CD4-positive, alpha-beta T cell treated with Interleukin-6 at 100 ng/mL for 8 hours (primary cell): ENCODE measurements around the gene ST3GAL3.

ENCODE experiments used
- DNase-seq: peaks from one replicate; pipeline ENCODE4 v3.0.0-alpha.2; 2020; ENCODE audit warnings: mixed read lengths, low spot score

Gene ST3GAL3

DNA sequence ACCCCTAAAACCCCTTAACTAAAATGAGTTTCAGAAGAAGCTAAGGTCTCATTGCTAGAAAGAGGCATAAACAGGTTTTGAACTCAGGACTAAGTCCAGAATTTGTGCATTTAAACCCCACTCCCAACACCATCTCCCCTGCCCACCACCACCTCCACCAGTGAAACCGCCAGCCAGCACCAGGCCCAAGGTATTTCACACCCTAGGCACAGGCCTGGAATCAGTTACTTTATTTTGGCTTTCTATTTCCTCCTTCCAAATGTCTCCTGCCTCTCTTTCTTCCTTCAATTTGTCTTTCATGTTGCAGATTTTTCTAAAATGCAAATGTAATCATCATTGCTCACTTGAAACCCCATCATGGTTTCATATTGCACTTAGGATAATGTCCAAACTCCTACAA lies 237.5 kb downstream of the ST3GAL3 start:
- no peak for DNase-seq

DNA sequence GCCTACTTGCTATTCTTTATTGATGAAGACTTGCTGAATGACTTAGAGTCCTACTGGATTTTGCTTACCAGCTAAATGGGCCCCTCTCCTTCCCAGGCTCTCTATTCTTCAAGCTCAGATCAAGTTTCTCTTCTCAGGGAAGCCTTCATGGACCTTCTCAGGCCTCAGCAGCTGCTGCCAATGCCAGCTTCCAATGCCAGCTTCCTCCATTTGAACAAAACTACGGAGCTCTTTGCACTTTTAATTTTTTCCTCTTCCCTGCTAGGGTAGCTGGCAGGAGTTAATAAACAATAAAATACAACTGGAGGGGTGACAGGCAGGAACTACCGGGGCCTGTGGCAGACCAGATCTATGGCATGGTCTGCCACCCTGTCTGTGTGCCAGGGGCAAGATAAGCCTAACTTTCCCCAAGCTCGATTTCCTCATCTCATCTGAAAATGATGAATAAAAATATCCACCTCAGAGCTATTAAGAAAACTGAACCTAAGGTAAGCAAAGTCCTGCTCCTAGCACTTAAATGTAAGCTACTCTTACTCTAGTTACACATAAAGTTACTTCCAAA lies 238.4 kb downstream of the ST3GAL3 start:
- DNase-seq: no peak

DNA sequence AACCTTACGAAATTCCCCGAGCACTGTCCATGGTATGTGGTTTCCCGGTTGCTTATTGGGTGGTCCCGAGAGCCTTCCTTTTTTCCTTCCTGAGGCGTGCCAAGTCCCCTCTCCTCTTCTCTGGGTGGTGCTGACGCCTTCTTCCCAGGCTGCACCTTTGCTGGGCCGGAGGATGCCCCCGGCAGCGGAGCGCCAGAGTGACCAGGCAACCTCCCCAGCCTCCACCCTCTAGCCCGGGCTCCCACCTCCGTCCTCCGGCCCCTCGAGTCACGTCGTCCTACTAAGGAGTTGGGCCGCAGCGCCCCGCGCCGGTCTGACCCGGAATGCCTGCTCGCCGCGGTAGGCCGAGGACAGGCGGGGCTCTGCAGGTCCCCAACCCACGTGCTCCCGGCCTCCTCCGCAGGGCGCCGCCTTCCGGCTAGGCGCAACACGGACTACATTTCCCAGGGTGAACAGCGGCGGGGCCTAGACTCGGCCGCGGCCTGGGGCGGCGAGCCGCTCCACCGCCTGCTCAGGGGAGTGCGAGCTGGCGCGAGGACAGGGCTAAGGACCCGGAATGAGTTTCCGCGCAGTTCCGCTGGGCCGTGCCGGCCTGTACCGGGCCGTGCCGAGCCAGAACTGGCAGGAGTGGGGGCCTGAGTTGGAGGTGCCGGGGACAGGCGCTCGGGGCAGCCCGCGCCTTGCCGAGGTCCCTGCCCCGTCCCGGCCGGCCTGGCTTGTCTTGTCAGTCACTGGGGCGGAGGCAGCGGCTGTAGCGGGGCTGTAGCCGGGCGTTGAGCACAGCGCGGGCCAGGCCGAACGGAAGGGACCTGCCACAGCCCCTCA lies 239.1 kb downstream of the ST3GAL3 start, which contains the start of gene IPO13:
Gene IPO13, plus strand, starts transcription at position 715 of the 825 bp plus-strand sequence. CDS start 651 bp downstream, outside the sequence.
- peak; percentile 94 for DNase-seq

DNA sequence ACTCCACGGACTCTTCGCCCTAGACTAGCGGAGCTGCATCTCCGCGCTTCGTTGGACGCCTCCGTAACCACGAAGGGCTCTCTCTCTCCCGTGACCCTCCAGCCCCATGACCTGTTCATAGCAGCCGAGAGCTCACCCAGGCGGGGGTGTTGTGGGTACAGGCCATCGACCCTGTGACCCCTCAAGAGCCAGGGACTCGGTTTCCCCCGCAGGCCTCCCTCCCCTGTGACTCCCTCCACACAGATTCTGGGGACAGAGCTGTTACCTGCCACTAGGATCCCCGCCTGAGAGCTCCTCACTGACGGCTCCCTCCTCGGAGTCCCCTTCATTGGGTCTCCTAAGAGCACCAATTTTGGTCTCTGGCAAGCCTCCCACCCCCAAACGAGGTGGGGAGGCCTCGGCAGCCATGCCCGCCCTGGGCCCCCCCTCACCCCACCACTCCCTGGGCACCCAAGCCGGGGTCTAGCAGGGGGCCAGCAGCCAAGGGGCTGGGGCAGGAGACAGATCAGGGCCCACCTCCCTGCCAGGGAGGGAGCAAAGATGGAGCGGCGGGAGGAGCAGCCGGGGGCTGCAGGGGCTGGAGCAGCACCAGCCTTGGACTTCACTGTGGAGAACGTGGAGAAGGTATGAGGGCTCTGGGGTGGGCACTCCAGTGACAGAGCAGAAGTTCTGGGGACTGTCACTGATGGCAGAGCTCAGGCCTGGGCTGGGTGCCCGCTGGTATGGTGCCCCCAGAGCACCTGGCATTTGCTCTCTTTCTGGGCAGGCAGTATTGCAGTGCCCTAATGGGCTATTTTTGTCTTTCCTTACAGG lies 239.9 kb downstream of the ST3GAL3 start:
- DNase-seq: no peak

DNA sequence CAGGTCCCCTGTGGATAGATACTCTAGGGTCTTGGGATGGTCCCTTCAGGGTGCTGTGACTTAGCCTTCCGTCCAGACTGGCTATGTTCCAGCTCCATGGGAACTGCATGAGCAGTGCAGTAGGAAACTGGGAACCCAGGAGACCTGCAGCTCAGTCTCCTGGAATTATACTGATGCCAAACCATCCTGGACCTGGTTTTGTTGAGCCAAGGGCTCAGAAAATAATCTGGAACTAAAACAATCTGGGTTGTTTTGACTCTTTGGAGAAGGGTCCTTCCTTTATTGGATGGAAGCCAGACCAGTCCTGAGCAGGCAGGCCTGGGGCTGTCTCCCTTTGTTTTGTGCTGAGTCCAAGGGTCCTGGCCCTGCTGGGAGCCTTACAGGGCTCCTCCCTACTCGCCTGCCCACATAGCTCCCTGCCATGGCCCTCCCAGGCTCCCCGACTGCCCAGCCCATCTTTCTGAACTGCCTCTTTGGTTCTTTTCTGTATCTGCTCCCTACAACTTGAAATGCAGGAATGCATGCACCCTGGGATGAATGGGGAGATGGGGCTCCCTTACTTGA lies 240.6 kb downstream of the ST3GAL3 start:
- no peak for DNase-seq

DNA sequence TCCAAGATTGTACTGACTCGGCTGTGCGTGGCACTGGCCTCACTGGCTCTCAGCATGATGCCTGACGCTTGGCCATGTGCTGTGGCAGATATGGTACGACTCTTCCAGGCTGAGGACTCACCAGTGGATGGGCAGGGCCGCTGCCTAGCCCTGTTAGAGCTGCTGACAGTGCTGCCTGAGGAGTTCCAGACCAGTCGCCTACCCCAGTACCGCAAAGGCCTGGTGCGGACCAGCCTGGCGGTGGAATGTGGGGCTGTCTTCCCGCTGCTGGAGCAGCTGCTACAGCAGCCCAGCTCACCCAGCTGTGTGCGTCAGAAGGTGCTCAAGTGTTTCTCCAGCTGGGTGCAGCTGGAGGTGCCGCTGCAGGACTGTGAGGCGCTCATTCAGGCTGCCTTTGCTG lies 242.3 kb downstream of the ST3GAL3 start:
- no peak for DNase-seq

DNA sequence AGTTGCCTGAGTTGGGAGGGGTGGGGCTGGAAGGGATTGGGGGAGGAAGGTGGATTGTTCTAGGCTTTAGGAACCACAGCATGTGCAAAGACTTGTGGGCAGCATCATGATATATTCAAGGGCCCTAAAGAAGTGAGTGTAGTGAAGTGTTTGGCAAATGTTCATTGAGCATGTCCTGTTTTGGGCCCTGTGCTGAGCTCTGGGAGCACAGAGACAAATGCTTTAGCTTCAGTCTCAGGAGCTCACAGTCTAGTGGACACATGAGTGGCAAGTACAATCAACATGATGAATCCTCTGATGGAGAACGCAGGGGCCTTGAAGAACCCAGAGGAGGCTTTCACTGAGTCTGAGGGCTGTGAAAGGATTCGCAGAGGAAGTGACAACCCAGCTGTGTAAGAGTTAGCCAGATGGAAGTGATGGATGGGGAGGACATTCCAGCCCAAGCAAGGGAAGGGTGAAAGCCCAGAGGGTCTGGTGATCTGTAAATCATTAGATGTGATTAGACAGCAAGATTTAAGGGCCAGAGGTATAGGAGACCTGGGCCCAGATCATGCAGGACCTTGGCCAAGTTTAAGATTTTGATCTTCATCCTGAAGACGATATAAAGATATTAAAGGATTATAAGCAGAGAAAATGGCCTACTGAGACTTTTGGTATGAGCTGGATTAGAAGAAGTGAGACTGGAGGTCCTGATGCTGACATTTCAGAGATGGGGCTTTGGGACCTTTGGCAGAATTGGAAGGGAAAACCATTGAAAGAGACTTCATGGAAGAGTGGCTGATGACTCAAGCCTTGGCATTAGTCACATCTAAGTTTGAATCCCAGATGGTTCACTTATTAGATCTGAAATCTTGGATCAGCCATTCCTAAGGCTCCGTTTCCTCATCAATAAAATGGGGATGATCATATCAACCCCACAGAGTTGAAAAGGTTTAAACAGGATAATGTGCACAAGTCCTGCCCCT lies 244.0 kb downstream of the ST3GAL3 start:
- no peak for DNase-seq

DNA sequence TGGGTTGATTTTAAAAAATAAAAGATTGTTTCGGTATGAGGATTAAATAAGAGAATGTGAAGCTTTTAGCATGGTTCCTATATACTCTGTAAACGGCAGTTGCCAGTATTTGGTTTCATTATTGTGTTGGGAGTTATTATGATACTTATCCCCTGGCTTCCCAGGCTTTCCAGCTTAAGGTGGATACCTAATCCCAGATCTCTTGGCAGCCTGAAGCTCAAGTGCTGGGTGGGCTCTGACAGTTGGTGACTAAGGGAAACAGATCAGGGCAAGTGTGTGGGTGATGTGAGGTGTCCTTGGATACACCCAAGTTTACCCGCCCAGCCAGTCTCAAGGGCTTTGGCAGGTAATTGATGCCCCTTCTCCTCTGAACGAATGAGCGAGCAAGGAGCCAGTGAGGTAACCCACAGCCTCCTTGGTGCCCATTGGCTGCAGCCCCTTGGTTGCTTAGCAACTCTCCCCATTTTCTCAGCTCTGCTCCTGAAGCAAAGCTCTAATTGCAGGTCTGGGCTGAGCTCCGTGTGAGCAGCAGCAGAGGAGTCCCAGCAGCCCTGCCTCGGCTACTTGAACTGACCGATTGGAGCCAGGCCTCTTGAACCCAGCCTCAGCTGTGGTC lies 245.5 kb downstream of the ST3GAL3 start:
- DNase-seq: no peak

DNA sequence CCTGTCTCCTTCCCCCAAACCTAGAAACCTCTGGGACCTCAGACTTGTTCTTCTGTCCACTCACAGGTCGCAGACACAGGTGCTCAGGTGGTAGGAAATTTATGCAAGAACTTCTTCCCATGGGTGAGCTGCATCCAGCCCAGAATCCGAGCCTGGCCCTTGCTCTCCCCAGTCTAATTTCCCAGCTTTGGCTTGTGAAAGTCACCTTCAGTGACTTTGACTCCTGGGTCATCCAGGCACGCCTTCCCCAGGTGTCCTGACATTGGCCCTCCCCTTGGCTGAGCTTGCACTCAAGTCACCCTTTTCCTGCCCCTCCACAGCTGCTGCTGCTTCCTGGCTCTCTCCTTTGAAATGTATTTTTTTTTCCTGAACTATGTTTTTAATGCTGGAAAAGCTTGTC lies 246.0 kb downstream of the ST3GAL3 start:
- DNase-seq: no peak

DNA sequence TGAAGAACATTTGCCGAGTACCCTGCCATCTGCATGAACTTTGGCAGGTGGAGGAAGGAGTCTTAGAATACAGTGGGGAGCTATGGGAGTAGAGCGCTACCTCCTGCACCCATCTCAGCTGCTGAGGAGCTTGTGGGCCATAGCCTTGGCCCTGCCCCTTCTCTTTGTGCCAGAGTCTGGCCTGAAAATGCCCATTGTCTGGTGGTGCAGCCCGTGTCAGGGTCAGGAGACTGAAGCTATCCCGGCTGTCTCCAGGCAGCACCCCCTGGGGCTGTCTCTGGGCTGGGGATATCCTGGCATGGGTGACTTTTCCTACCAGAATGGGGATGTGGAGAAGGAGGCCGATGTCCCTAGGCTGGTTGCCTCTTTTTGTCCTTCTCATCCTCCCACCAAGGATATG lies 246.7 kb downstream of the ST3GAL3 start:
- no peak for DNase-seq

DNA sequence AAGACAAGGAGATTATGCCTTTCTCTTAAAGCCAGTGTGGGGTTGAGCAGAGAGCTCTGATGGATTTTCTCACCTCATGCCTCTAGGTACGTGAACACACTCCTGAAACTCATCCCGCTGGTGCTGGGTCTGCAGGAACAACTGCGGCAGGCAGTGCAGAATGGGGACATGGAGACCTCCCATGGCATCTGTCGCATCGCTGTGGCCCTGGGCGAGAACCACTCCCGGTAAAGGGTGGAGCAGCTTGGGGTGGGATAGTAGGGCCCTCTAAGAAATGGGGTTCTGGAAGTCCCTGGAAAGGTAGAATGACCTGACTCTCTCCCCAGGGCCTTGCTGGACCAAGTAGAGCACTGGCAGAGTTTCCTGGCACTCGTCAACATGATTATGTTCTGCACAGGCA lies 248.9 kb downstream of the ST3GAL3 start:
- no peak for DNase-seq

DNA sequence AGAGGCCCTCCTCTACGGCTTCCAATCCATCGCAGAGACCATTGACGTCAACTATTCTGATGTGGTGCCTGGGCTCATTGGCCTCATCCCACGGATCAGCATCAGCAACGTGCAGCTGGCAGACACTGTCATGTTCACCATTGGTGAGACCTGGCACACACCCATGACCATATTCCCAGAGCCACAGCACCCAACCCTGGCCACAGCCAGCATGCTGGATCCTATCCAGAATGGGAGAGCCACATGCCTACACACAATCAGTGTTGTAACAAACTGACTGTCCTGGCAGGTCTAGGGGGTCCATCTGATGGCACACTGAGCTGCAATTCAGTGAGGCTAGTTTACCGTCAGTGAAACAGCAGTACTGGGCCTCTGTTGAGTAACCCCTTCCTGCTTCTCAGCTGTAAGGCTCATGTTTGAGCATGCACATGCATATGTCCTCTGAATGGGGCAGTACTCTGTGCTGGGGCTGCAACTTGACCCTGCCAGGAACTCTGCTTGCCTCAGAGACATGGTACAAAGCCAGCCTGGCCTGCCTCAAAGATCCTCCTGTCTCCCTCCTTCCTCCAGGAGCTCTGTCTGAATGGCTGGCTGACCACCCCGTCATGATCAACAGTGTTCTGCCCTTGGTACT lies 250.2 kb downstream of the ST3GAL3 start:
- DNase-seq: no peak

DNA sequence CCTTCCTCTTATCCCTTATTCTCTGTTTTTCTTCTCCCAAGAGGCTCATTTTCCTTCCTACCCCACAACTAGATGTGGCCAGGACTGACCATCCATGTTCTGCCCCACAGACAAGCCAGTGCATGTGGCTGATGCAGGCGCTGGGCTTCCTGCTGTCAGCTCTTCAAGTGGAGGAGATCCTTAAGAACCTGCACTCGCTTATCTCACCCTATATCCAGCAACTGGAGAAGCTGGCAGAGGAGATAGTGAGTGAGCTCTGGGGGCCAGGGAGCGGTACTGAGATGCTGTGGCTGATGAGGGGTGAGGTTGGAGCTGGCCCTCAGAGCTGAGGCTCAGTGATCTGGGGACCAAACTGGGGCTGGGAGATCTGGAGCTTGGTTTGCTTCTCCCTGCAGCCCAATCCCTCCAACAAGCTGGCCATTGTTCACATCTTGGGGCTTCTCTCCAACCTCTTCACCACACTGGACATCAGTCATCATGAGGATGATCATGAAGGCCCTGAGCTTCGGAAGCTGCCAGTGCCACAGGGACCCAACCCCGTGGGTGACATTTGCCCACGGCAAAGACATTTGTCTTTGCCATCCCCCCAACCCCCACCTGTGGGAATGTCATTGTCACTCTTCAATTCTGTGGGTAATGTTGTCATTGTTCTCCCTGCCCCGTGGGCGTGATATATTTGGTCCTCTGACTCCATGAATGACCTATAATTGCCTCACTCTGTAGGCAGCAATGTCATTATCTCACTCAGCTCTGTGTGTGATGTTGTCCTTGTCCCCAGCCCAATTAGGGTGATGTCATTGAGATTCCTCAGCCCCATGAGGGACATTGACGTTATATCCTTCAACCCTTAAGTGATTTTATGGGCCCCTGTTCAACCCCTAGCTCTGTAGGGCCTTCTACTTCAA lies 251.3 kb downstream of the ST3GAL3 start:
- DNase-seq: no peak

DNA sequence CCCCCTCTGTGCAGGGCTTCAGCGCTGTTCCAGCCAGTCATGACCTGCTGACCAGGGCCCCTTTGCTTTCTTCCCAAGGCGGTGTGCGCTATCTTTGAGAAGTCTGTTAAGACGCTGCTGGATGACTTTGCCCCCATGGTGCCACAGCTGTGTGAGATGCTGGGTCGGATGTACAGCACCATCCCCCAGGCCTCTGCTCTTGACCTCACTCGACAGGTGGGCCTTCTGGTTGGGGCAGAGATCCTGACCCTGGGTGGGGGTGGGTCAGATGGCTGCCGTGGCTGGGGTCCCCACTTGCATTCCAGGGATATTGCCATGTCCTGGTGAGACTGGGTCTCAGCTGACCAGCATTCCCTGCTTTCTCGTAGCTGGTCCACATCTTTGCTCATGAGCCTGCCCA lies 253.5 kb downstream of the ST3GAL3 start:
- DNase-seq: no peak

DNA sequence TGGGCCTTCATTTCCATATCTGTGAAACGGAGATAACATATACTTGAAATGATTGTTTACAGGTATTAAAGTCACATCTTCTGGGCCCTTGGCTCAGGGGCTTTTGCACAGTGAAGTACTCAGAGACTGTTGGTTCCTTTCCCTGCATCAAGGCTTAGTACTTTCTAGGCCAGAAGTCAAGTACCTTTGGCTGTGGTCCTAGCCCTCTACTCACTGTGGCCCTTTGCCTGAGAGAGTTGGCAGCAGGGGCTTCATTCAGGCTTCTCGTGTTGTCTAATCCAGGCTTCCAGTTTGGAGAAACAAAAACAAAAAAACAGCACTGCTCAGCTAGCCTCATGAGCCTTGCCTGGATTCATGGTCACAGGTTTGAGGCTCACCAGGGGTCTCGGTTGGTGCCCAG lies 254.4 kb downstream of the ST3GAL3 start:
- DNase-seq: no peak

DNA sequence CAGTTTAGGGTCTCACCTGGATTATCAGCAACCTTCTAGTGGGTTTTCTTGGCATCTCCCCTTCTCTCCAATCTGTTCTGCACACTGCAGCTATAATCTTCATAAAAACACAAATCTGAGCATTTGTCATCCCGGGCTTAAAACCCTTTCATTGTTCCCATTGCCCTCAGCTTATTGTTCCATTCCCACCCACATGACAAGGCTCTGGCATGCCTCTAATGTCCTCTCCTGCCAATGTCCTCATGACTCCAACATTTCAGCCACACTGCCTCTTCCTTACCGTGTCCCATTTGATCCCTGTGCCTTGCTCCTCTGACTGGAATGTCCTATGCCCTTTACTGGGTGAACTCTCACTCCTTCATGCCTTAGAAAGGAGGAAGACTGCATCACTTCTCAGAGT lies 255.0 kb downstream of the ST3GAL3 start:
- no peak for DNase-seq

DNA sequence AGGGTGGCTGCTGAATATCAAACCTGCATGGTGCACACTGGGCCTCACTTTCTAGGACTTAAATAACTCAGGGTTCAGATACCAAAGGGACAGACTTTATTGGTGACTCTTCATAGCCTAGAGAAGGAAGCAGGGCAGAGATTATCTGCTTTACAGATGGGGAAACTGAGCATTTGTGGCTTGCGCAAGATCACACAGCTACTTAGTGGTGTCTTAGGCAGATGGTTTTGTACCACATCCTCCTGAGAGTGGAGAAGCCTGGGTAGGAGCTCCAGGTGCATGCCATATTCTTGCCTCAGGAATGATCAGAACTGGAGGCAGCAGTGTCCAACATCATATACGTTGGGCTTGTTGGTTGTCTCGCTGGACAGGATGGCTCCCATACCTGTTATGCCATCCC lies 255.7 kb downstream of the ST3GAL3 start:
- DNase-seq: no peak

DNA sequence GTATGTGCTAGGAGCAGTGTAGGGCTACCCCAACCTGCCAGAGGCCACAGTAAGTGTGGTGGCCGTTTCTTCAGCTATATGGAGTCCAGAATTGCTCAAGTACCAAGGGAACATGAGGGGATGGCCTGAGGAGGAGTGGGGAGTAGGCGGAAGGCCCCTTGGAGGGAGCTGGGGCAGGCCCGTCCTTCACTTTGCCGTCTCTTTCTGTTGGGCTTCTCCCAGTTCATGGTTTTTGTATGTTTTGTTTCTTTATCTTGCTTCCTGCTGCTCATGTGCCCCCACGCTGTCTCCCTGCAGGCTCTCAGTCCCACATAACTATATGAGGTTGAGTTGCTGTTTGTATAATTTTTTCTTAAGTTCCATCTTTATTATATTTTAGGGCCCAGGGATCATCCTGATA lies 256.6 kb downstream of the ST3GAL3 start:
- DNase-seq: no peak

DNA sequence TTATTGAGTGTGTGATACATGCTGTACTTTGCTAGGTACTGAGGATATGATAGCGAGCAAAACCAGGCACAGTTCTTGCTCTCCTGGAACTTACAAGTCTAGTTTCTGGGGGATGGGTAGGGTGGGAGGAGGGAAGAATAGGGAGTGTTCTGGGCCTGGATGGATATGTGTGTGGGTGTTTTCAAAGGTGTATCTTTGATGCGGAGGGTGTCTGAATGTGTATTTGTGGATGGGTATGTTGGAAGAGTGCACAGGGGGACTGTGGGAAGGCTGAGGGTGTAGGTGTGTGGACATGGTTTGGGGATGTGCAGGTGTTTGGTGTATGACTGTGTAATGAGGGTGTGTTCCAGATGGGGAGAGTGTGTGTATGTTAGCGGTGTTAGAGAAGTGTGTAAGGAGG lies 258.0 kb downstream of the ST3GAL3 start:
- no peak for DNase-seq
